OCI-LY1 (cell line): Measurements from ENCODE around the gene AZU1.

Experiments used
- H2AFZ ChIP-seq: fragments of 200-600 bp; sonication (generic), shearing (Covaris generic); 2 replicates; pipeline ENCODE4 v1.6.0; 2014; ENCODE audit warnings: antibody characterized with exemption, mild to moderate bottlenecking, low read length
- H3F3A ChIP-seq: fragments of 200-600 bp; sonication (generic), shearing (Covaris generic); 2 replicates; pipeline ENCODE4 v1.6.0; 2014; ENCODE audit warnings: mild to moderate bottlenecking, antibody characterized with exemption, low read length, moderate library complexity; ENCODE audit not compliant: insufficient read depth
- H3K27ac ChIP-seq: fragments of 200-600 bp; sonication (generic); 2 replicates; pipeline ENCODE4 v1.5.1; 2014; ENCODE audit warnings: low read length, mixed run types, mild to moderate bottlenecking, low read depth; ENCODE audit not compliant: poor library complexity, severe bottlenecking
- H3K27me3 ChIP-seq: fragments of 200-600 bp; sonication (generic); 2 replicates; pipeline ENCODE4 v1.6.0; 2014; ENCODE audit warnings: antibody characterized with exemption, mild to moderate bottlenecking, low read length, moderate library complexity; ENCODE audit not compliant: insufficient read depth
- H3K36me3 ChIP-seq: fragments of 200-600 bp; sonication (generic); 2 replicates; pipeline ENCODE4 v1.6.1; 2014; ENCODE audit warnings: mild to moderate bottlenecking, antibody characterized with exemption, low read length, moderate library complexity, mixed read lengths; ENCODE audit not compliant: insufficient read depth
- H3K4me1 ChIP-seq: fragments of 200-600 bp; sonication (generic); 2 replicates; pipeline ENCODE4 v1.5.1; 2014; ENCODE audit warnings: mild to moderate bottlenecking, low read length, moderate library complexity; ENCODE audit not compliant: insufficient read depth, severe bottlenecking
- H3K4me2 ChIP-seq: fragments of 200-600 bp; sonication (generic), shearing (Covaris generic); 2 replicates; pipeline ENCODE4 v1.6.1; 2014; ENCODE audit warnings: low read length
- H3K4me3 ChIP-seq: fragments of 200-600 bp; sonication (generic); 2 replicates; pipeline ENCODE4 v1.5.1; 2014; ENCODE audit warnings: low read length, low read depth, mild to moderate bottlenecking, mixed read lengths; ENCODE audit not compliant: poor library complexity, severe bottlenecking
- H3K79me2 ChIP-seq: fragments of 200-600 bp; shearing (Covaris generic); 2 replicates; pipeline ENCODE4 v1.6.1; 2016; ENCODE audit warnings: mixed run types, low read length, mixed read lengths; ENCODE audit not compliant: insufficient read depth
- H3K9ac ChIP-seq: fragments of 200-600 bp; sonication (generic), shearing (Covaris generic); 2 replicates; pipeline ENCODE4 v1.6.1; 2014; ENCODE audit warnings: mild to moderate bottlenecking, low read length, mixed read lengths
- H3K9me2 ChIP-seq: fragments of 200-600 bp; sonication (generic), shearing (Covaris generic); 2 replicates; pipeline ENCODE4 v1.6.1; 2014; ENCODE audit warnings: low read depth, mild to moderate bottlenecking, low read length, mixed read lengths
- H3K9me3 ChIP-seq: fragments of 200-600 bp; shearing (Covaris generic); 2 replicates; pipeline ENCODE4 v1.6.1; 2014; ENCODE audit warnings: low read length, mixed read lengths
- H4K20me1 ChIP-seq: fragments of 200-600 bp; sonication (generic), shearing (Covaris generic); 2 replicates; pipeline ENCODE4 v1.6.0; 2016; ENCODE audit warnings: mild to moderate bottlenecking, low read length; ENCODE audit not compliant: insufficient read depth
- EZH2 ChIP-seq: fragments of 200-600 bp; sonication (generic), shearing (Covaris generic); IDR thresholded peaks from 2 replicates; pipeline ENCODE4 v1.8.0; 2017; ENCODE audit warnings: borderline replicate concordance, mixed run types, mild to moderate bottlenecking, antibody characterized with exemption, low read length, moderate library complexity, mixed read lengths
- TF ChIP-seq, protein P1 (sequence below): fragments of 200-600 bp; sonication (generic), shearing (Covaris generic); IDR thresholded peaks from 2 replicates; pipeline ENCODE4 v1.5.1; 2017; ENCODE audit warnings: mild to moderate bottlenecking, antibody characterized with exemption, low read length, moderate library complexity, mixed read lengths

AZU1 gene

DNA sequence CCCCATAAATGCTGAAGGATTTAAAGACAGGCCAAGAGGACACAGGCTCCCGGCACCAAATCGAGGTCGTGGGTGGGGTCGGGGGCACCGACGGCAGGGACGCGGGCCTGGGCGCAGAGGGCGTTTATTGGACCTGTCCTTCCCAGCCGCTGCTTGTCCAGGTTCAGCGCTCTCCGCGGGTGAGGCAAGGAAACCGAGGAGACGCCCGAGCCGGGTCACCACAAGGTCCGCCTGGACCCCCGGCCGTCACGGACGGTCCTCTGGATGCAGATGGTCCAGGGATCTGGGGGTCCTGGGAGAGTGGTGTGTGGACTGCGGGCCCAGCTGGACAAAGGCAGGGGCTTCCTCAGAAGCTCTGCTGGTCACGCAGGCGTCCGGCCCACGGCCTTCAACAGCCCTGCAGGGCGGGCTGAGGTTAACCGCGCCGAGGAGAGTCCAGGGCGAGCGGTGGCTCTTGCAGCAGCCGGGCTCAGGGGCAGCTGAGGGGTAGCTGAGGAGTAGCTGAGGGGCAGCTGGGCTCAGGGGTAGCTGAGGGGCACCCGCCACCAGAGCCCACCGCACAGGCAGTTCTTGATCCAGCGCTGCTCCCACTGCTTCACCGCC lies 40.3 kb downstream of the AZU1 start:
- Histone ChIP-seq H3K9me3 (no peaks in the 10 kb centered on the region), H3K27me3 (no peaks in the 10 kb centered on the region), H3K4me3 (no peak overlapping the region), H3K27ac (no peak overlapping the region), H3K4me2 (no peak overlapping the region), H3K9ac (no peak overlapping the region), H3K4me1 (peaks cover 18% of the 10 kb centered on the region), H3F3A (no peaks in the 10 kb centered on the region), H3K79me2 (no peaks in the 10 kb centered on the region), H4K20me1 (no peaks in the 10 kb centered on the region), H3K9me2 (no peaks in the 10 kb centered on the region), H2AFZ (no peak overlapping the region), H3K36me3 (peaks cover 26% of the 10 kb centered on the region)
- TF ChIP-seq, protein P1, sequence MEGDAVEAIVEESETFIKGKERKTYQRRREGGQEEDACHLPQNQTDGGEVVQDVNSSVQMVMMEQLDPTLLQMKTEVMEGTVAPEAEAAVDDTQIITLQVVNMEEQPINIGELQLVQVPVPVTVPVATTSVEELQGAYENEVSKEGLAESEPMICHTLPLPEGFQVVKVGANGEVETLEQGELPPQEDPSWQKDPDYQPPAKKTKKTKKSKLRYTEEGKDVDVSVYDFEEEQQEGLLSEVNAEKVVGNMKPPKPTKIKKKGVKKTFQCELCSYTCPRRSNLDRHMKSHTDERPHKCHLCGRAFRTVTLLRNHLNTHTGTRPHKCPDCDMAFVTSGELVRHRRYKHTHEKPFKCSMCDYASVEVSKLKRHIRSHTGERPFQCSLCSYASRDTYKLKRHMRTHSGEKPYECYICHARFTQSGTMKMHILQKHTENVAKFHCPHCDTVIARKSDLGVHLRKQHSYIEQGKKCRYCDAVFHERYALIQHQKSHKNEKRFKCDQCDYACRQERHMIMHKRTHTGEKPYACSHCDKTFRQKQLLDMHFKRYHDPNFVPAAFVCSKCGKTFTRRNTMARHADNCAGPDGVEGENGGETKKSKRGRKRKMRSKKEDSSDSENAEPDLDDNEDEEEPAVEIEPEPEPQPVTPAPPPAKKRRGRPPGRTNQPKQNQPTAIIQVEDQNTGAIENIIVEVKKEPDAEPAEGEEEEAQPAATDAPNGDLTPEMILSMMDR = no peak
- TF ChIP-seq EZH2 = no peak

DNA sequence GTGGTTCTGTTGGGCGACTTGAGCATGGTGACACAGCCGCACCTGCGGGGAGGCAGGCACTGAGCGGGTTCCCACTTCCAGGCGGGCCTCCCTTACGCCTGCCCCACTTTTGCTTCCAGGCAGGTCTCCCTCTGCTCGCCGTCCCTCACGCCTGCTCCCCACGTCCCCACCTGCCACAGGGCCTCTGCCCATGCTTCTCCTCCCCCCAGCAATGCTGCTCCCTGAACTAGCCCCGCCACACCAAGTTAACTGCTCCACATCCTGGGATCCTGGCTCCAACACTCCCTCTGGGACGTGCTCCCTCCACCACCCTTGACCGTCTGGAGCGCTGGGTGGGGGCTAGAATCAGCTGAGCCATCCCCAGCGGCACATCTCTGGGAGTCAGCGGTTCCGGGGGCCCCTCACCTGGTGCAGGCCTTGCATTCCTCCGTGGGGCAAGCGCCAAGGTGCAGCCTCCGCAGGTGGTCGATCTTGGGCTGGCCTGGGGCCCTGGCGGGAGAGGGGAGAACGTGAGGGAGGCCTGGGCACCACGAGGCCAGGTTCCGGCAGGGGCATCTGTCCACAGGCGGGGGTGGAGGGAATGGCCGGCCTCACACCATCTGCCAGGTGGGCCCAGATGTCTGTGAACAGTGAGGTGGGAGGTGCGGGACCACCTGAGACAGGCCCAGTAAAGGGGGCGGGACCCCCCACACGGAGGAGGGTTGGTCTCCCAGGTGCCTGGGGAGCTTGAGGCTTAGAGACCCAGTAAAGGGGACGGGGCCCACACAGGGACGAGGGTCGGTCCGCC lies 41.0 kb downstream of the AZU1 start:
- Histone ChIP-seq H3K27ac (no peak overlapping the region), H3K9ac (no peak overlapping the region), H4K20me1 (no peaks in the 10 kb centered on the region), H3K9me3 (no peaks in the 10 kb centered on the region), H3K4me1 (peaks cover 16% of the 10 kb centered on the region), H3K27me3 (no peaks in the 10 kb centered on the region), H3K4me2 (no peak overlapping the region), H3K9me2 (no peaks in the 10 kb centered on the region), H3K36me3 (peaks cover 26% of the 10 kb centered on the region), H2AFZ (no peak overlapping the region), H3F3A (no peaks in the 10 kb centered on the region), H3K79me2 (no peaks in the 10 kb centered on the region), H3K4me3 (no peak overlapping the region)
- no peak for TF ChIP-seq EZH2
- TF ChIP-seq, protein P1 = no peak

DNA sequence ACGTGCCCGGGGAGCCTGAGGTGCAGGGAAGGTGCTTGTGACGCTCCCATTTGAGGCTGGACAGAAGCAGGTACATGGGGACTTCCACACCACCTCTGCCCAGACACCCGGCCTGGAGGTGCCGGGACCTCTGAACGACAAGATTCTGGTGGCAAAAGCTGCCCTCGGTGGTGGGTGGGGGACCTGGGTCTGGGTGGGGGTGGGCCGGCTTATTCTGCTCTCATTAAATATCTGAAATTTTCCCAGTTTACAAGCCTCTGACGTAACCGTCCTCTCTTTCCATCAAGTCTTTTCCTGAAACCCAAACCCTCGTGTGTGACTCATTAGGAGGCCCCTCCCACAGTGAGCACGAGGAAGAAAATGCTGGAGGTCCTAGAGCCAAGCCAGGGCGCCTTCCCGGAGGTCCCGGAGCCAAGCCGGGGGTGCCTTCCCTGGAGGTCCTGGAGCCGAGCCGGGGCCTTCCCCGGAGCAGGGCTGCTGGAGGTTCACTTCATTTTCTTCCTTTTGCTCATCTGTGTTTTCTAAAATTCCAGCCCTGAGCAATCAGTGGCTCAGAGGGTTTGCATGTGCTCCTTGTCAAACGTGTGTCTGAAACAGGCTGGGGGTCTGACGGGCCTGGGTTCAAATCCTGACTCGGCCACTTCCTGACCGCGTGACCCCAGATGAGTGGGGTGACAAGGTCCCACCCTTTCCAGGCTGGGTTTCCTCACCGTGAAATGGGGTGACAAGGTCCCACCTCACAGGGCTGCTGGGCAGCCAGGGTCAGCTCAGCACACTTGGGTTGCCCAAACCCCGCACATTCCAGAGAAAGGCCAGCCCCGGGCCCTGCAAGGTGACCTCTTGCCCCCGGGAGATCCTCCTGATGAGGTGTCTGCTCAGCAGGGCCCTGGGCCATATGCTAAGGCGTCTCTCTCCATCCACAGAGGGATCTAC lies 41.9 kb downstream of the AZU1 start:
- H3K79me2 ChIP-seq = no peaks in the 10 kb centered on the region
- no peak overlapping the region for H3K9ac ChIP-seq
- no peaks in the 10 kb centered on the region for H3K9me3 ChIP-seq
- H3K4me2 ChIP-seq = no peak overlapping the region
- H3K36me3 ChIP-seq = peaks cover 26% of the 10 kb centered on the region
- no peak overlapping the region for H3K4me3 ChIP-seq
- H3K9me2 ChIP-seq = no peaks in the 10 kb centered on the region
- H3K27me3 ChIP-seq = no peaks in the 10 kb centered on the region
- H3F3A ChIP-seq = no peaks in the 10 kb centered on the region
- no peak overlapping the region for H3K27ac ChIP-seq
- H2AFZ ChIP-seq = no peak overlapping the region
- TF ChIP-seq, protein P1 = no peak
- TF ChIP-seq EZH2 = no peak
- no peaks in the 10 kb centered on the region for H4K20me1 ChIP-seq
- H3K4me1 ChIP-seq = peaks cover 17% of the 10 kb centered on the region
